Rectal smooth muscle tissue (tissue), 1 donor: ENCODE results near the gene DCAF12.

Experiments used
- H3K27ac ChIP-seq: one replicate; pipeline ENCODE4 v1.7.0; 2013; ENCODE audit warnings: low read depth, low read length, inconsistent platforms
- H3K27me3 ChIP-seq: one replicate; pipeline ENCODE4 v1.7.0; 2013; ENCODE audit warnings: low read length; ENCODE audit not compliant: control insufficient read depth, insufficient read depth
- H3K36me3 ChIP-seq: one replicate; pipeline ENCODE4 v1.7.0; 2013; ENCODE audit warnings: low read length; ENCODE audit not compliant: control insufficient read depth, insufficient read depth
- H3K4me1 ChIP-seq: one replicate; pipeline ENCODE4 v1.7.0; 2013; ENCODE audit warnings: low read length; ENCODE audit not compliant: control insufficient read depth, insufficient read depth
- H3K4me3 ChIP-seq: one replicate; pipeline ENCODE4 v1.7.0; 2013; ENCODE audit warnings: low read length
- H3K9ac ChIP-seq: one replicate; pipeline ENCODE4 v1.7.0; 2013; ENCODE audit warnings: low read length

Gene DCAF12

DNA sequence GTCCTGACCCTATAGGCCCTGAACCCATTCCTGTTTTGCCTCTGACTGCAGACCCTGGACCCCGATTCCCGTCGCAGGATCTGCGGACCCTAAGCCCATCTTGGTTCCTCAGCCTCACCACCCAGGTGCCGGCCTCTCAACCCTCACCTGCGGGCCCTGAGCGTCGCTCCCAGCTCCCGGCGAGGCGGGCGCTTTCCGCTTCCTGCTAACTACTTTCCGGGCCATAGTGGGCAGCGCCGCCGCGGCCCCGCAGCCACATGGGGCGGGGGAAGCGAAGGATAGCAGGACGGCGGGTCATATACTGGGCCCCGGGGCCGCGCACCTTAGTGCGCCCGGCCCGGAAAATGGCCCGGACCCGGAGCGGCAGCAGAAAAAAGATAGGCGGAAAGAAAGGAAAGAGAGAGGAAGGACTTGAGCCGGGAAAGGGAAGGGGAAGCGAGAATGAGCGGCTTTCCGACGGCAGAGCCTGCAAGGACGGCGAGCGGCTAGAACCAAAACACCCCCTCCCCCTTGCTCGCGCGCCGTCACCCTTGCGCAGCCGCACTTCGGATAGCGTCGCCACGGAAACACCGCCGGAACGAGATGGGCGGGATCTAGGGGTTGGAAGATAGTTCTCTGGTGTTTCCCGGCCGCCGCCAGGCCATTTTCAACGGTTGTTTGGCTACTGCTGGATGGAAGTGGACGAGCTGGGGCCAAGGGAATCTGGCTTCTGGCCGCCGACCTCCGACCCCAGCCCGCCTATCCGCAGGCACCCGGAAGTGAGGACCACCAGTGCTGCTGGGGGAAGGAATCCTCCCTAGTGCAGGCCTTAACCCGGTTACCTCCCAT, at the start of gene DCAF12:
Gene DCAF12 (minus strand): TSS at position 492 of the 828 bp plus-strand sequence. CDS start 267 bp downstream, at position 225.
- Histone ChIP-seq H3K4me1 (peaks cover 8% of the 10 kb centered on the region), H3K4me3 (peak within 1 kb of the TSS; percentile 95), H3K27ac (peak within 1 kb of the TSS; percentile 92), H3K36me3 (peaks cover 4% of the 10 kb centered on the region), H3K9ac (peak within 1 kb of the TSS; percentile 85), H3K27me3 (no peaks in the 10 kb centered on the region)

DNA sequence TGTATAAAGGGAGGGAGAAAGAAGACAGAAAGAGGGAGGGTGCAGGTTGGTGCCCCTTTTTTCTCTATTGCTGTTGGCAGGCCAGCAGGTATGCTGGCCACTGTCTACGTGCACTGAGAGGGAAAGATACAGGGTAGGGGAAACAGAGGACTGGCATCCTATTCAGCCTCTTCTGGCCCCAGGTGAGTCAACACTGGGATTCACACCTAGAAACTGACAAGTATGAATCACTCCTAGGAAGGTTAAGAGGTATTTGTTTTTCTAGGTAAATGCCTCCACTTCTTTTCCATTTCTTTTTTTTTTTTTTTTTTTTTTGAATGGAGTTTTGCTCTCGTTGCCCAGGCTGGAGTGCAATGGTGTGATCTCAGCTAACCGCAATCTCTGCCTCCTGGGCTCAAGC, 49.6 kb upstream of the DCAF12 start:
- no peak overlapping the region for H3K9ac ChIP-seq
- no peak overlapping the region for H3K27ac ChIP-seq
- no peaks in the 10 kb centered on the region for H3K27me3 ChIP-seq
- peaks cover 7% of the 10 kb centered on the region for H3K4me1 ChIP-seq
- H3K4me3 ChIP-seq, result no peak overlapping the region
- no peaks in the 10 kb centered on the region for H3K36me3 ChIP-seq

DNA sequence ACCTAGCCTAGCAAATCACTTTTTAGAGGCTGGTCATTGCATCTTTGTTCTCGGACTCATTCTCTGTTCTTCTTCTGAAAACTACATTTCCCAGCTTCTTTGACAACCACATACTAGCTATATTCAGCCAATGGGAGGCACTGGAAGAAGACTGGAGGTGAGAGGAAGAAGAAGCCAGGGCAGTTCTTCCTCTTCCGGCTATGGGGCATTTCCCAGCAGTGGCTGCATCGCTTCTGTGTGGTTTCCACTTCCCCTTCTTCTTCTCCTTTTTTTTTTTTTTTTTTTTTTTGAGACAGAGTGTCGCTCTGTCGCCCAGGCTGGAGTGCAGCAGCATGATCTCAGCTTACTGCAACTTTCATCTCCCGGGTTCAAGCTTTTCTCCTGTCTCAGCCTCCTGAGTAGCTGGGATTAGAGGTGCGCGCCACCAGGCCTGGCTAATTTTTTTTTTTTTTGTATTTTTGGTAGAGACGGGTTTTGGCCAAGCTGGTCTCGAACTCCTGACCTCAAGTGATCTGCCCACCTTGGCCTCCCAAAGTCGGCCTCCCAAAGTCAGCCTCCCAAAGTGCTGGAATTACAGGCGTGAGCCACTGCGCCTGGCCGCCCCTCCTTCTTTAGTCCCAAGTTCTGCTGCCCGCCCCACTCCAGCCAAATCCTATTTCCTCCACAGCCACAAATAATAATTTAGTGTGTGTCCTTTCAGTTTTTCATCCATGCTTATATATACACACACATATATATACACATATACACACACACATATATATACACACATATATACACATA, 45.4 kb upstream of the DCAF12 start:
- Histone ChIP-seq H3K4me1 (no peaks in the 10 kb centered on the region), H3K36me3 (no peaks in the 10 kb centered on the region), H3K9ac (no peak overlapping the region), H3K27me3 (no peaks in the 10 kb centered on the region), H3K4me3 (no peak overlapping the region), H3K27ac (no peak overlapping the region)

- H3K36me3 ChIP-seq, result no peaks in the 10 kb centered on the region
- no peaks in the 10 kb centered on the region for H3K27me3 ChIP-seq
- no peaks in the 10 kb centered on the region for H3K4me1 ChIP-seq
- no peak overlapping the region for H3K4me3 ChIP-seq
- no peak overlapping the region for H3K9ac ChIP-seq
- H3K27ac ChIP-seq, result no peak overlapping the region
Observed at GRCh38 chr9:34170237-34170991, 43.9 kb upstream of the DCAF12 start.

- Histone ChIP-seq H3K9ac (no peak overlapping the region), H3K4me1 (no peaks in the 10 kb centered on the region), H3K27ac (no peak overlapping the region), H3K27me3 (no peaks in the 10 kb centered on the region), H3K4me3 (no peak overlapping the region), H3K36me3 (no peaks in the 10 kb centered on the region)
Observed at GRCh38 chr9:34169125-34169524, 42.6 kb upstream of the DCAF12 start.

DNA sequence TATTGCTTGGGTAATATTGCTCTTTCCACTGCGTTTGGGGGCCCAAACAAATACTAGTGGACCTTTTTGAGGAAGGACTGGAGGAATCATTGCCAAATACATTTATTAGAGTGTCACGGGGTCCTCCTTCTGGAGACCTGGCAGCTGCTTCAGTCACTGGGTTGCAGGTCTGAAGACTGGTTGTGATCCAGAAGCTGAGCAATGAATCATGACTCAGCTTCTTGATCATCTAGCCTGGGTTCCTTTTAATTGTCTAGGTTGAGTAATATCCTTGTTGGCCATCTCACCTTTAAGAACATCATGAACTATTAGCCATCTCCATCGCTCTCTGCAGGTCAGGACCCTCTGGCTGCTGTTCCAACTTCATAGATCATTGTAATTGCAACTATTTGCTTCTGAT, 36.9 kb upstream of the DCAF12 start:
- Histone ChIP-seq H3K27ac (no peak overlapping the region), H3K27me3 (no peaks in the 10 kb centered on the region), H3K36me3 (no peaks in the 10 kb centered on the region), H3K4me3 (no peak overlapping the region), H3K9ac (no peak overlapping the region), H3K4me1 (no peaks in the 10 kb centered on the region)

DNA sequence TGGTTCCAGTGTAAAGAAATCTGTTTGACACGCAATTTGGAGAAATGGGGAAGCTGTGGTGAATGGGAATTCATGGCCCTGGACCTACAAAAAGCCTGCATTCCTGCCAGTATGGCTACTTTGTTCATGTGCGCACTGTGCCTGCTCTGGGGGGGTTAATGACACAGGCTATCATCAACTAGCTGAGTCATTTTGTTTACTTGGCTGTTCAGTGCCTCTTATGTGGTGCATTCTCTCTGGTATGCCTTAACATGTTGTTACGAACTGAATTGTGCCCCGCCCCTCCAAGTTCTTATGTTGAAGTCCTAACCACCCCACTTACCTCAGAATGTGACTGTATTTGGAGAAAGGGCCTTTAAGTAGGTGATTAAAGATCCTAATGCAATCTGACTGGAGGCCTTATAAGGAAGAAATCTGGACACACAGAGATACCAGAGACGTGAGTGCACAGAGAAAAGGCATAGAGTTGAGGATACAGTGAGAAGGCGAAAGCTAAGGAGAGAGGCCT, 31.9 kb upstream of the DCAF12 start:
- Histone ChIP-seq H3K27ac (no peak overlapping the region), H3K36me3 (no peaks in the 10 kb centered on the region), H3K27me3 (no peaks in the 10 kb centered on the region), H3K9ac (no peak overlapping the region), H3K4me3 (no peak overlapping the region), H3K4me1 (no peaks in the 10 kb centered on the region)

DNA sequence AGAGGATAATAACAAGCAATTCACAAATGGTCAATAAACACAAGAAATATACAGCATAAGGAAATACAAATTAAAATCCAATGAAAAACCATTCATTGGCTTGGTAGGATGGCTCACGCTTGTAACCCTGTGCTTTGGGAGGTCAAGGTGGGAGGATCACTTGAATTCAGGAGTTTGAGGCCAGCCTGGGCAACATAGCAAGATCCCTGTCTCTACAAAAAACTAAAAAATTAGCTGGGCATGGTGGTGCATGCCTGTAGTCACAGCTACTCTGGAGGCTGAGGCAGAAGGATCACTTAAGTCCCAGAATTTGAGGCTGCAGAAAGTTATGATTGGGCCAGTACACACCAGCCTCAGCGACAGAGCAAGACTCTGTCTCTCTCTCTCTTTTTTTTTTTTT, 31.4 kb upstream of the DCAF12 start:
- Histone ChIP-seq H3K27ac (no peak overlapping the region), H3K9ac (no peak overlapping the region), H3K27me3 (no peaks in the 10 kb centered on the region), H3K36me3 (no peaks in the 10 kb centered on the region), H3K4me3 (no peak overlapping the region), H3K4me1 (no peaks in the 10 kb centered on the region)

- H3K36me3 ChIP-seq, result no peaks in the 10 kb centered on the region
- H3K27ac ChIP-seq, result no peak overlapping the region
- H3K27me3 ChIP-seq, result no peaks in the 10 kb centered on the region
- no peak overlapping the region for H3K9ac ChIP-seq
- H3K4me3 ChIP-seq, result no peak overlapping the region
- H3K4me1 ChIP-seq, result no peaks in the 10 kb centered on the region
Observed at GRCh38 chr9:34157318-34157717, 30.8 kb upstream of the DCAF12 start.

GRCh38 chr9:34154057-34154456, 27.6 kb upstream of the DCAF12 start:
- Histone ChIP-seq H3K9ac (no peak overlapping the region), H3K4me1 (no peaks in the 10 kb centered on the region), H3K27me3 (no peaks in the 10 kb centered on the region), H3K4me3 (no peak overlapping the region), H3K36me3 (no peaks in the 10 kb centered on the region), H3K27ac (no peak overlapping the region)

DNA sequence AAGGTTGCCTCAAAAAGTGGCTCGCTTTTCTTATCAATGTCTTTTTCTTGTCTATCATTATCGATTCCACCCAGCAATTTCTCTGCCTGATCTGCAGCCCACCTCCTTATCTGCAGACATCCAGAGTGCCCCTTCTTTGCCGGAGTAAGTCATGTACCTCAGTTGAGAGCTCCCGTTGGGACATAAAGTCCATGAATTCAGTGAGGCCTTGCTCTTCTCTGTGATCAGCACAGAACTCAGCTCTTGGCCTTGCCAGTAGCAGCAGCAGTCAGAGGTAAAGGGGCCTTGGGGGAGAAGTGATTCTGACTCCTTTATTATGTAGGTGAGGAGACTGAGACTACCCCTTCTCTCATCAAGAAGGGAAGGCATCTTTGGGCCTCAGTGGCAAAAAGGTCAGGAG, 24.9 kb upstream of the DCAF12 start:
- Histone ChIP-seq H3K27ac (no peak overlapping the region), H3K9ac (no peak overlapping the region), H3K4me3 (no peak overlapping the region), H3K36me3 (no peaks in the 10 kb centered on the region), H3K27me3 (no peaks in the 10 kb centered on the region), H3K4me1 (no peaks in the 10 kb centered on the region)

GRCh38 chr9:34145165-34145564, 18.7 kb upstream of the DCAF12 start:
- no peak overlapping the region for H3K4me3 ChIP-seq
- H3K4me1 ChIP-seq, result no peaks in the 10 kb centered on the region
- H3K9ac ChIP-seq, result no peak overlapping the region
- no peaks in the 10 kb centered on the region for H3K27me3 ChIP-seq
- H3K36me3 ChIP-seq, result no peaks in the 10 kb centered on the region
- no peak overlapping the region for H3K27ac ChIP-seq
